DND-41 (cell line): ENCODE results near the gene RHEBL1.

Experiments used
- CTCF ChIP-seq: IDR thresholded peaks from 2 replicates; pipeline ENCODE4 v1.5.1; 2012; ENCODE audit warnings: borderline replicate concordance, low read length, moderate library complexity, mild to moderate bottlenecking; ENCODE audit not compliant: poor library complexity, severe bottlenecking; ENCODE audit errors: extremely low read depth
- EZH2 ChIP-seq: IDR thresholded peaks from 3 replicates; pipeline ENCODE4 v1.6.1; 2012; ENCODE audit warnings: borderline replicate concordance, low read depth, mild to moderate bottlenecking, moderate library complexity, low read length, inconsistent platforms; ENCODE audit not compliant: severe bottlenecking

- TF ChIP-seq CTCF: no peak
- no peak for TF ChIP-seq EZH2
Measured at GRCh38 chr12:49023812-49024211, 46.0 kb downstream of the RHEBL1 start.
